ENCODE data around the gene EXOSC7. TPM values are rescaled to one million over a fixed set of nuclear protein-coding genes. Genes with fewer than 3 reads are reported as not detected.
A peak's percentile ranks its signal among the peaks of the same experiment; 100 is the strongest.

Gene EXOSC7
- polyA plus RNA-seq, 3 donors: 47.3 to 54.9 (median 48.8) TPM

GRCh38 chr3:45007091-45007490 is 31.0 kb downstream of the EXOSC7 start:
- no peak for DNase-seq (ENCODE audit: extremely low read depth in 1 of 11, low read depth in 9 of 11, low spot score in 4 of 11)

- no peak for DNase-seq (ENCODE audit: extremely low read depth in 1 of 11, low read depth in 9 of 11, low spot score in 4 of 11)
Measured at GRCh38 chr3:45008117-45008516, 32.1 kb downstream of the EXOSC7 start.

GRCh38 chr3:45009868-45010267 is 33.8 kb downstream of the EXOSC7 start:
- DNase-seq (ENCODE audit: extremely low read depth in 1 of 11, low read depth in 9 of 11, low spot score in 4 of 11): no peak

- no peak for DNase-seq (ENCODE audit: extremely low read depth in 1 of 11, low read depth in 9 of 11, low spot score in 4 of 11)
Measured at GRCh38 chr3:45010811-45011333, 34.8 kb downstream of the EXOSC7 start.

GRCh38 chr3:45011756-45012508 is 35.9 kb downstream of the EXOSC7 start:
- DNase-seq (ENCODE audit: extremely low read depth in 1 of 11, low read depth in 9 of 11, low spot score in 4 of 11): peak in 3 of 11 donors; percentile 38 to 70 (median 48)

GRCh38 chr3:45012577-45012976 is 36.5 kb downstream of the EXOSC7 start:
- DNase-seq (ENCODE audit: extremely low read depth in 1 of 11, low read depth in 9 of 11, low spot score in 4 of 11): no peak

- no peak for DNase-seq (ENCODE audit: extremely low read depth in 1 of 11, low read depth in 9 of 11, low spot score in 4 of 11)
Measured at GRCh38 chr3:45016916-45017315, 40.9 kb downstream of the EXOSC7 start.

GRCh38 chr3:45017821-45018220 is 41.8 kb downstream of the EXOSC7 start:
- DNase-seq (ENCODE audit: extremely low read depth in 1 of 11, low read depth in 9 of 11, low spot score in 4 of 11): no peak

GRCh38 chr3:45020534-45020933 is 44.5 kb downstream of the EXOSC7 start:
- no peak for DNase-seq (ENCODE audit: extremely low read depth in 1 of 11, low read depth in 9 of 11, low spot score in 4 of 11)

- DNase-seq (ENCODE audit: extremely low read depth in 1 of 11, low read depth in 9 of 11, low spot score in 4 of 11): no peak
Measured at GRCh38 chr3:45021524-45022297, 45.7 kb downstream of the EXOSC7 start.

GRCh38 chr3:45023675-45024074 is 47.6 kb downstream of the EXOSC7 start:
- no peak for DNase-seq (ENCODE audit: extremely low read depth in 1 of 11, low read depth in 9 of 11, low spot score in 4 of 11)

GRCh38 chr3:45024542-45025255 is 48.7 kb downstream of the EXOSC7 start:
- DNase-seq (ENCODE audit: extremely low read depth in 1 of 11, low read depth in 9 of 11, low spot score in 4 of 11): no peak

- DNase-seq (ENCODE audit: extremely low read depth in 1 of 11, low read depth in 9 of 11, low spot score in 4 of 11): peak in 4 of 11 donors; percentile 24 to 66 (median 42)
Measured at GRCh38 chr3:45026038-45026437, 50.0 kb downstream of the EXOSC7 start, which contains the start of gene CLEC3B. Gene CLEC3B, plus strand, starts transcription at chr3:45026303. Its CDS starts 60 bp downstream, at chr3:45026363.

- no peak for DNase-seq (ENCODE audit: extremely low read depth in 1 of 11, low read depth in 9 of 11, low spot score in 4 of 11)
Measured at GRCh38 chr3:45026957-45027356, 50.9 kb downstream of the EXOSC7 start.

- DNase-seq (ENCODE audit: extremely low read depth in 1 of 11, low read depth in 9 of 11, low spot score in 4 of 11): no peak
Measured at GRCh38 chr3:45027441-45027840, 51.4 kb downstream of the EXOSC7 start.

- DNase-seq (ENCODE audit: extremely low read depth in 1 of 11, low read depth in 9 of 11, low spot score in 4 of 11): no peak
Measured at GRCh38 chr3:45029216-45029615, 53.2 kb downstream of the EXOSC7 start.

GRCh38 chr3:45029661-45030060 is 53.6 kb downstream of the EXOSC7 start:
- no peak for DNase-seq (ENCODE audit: extremely low read depth in 1 of 11, low read depth in 9 of 11, low spot score in 4 of 11)

GRCh38 chr3:45031531-45031930 is 55.5 kb downstream of the EXOSC7 start:
- no peak for DNase-seq (ENCODE audit: extremely low read depth in 1 of 11, low read depth in 9 of 11, low spot score in 4 of 11)

GRCh38 chr3:45032113-45032512 is 56.1 kb downstream of the EXOSC7 start:
- no peak for DNase-seq (ENCODE audit: extremely low read depth in 1 of 11, low read depth in 9 of 11, low spot score in 4 of 11)
